ENCODE data around the gene TARDBP. TPM values are rescaled to one million over a fixed set of nuclear protein-coding genes. Genes with fewer than 3 reads are reported as not detected.

Gene TARDBP
- polyA plus RNA-seq, 1 donor from 2014 or later, result 129 TPM

- Histone ChIP-seq H3K9ac (ENCODE audit: low read length) (no peak overlapping the region), H3K4me2 (ENCODE audit: low read length) (no peak overlapping the region), H3K79me2 (replicated peaks; ENCODE audit: insufficient read depth, low read length) (peaks cover 7% of the 10 kb centered on the region), H3K9me2 (ENCODE audit: insufficient read depth, low read length) (no peaks in the 10 kb centered on the region), H3K4me3 (ENCODE audit: low read length) (no peak overlapping the region), H3K9me3 (ENCODE audit: low read length) (no peaks in the 10 kb centered on the region), H3K27ac (ENCODE audit: low read length) (no peak overlapping the region), H2AFZ (ENCODE audit: low read depth, low read length) (no peak overlapping the region), H4K20me1 (ENCODE audit: insufficient read depth) (no peaks in the 10 kb centered on the region), H3K27me3 (ENCODE audit: insufficient read depth, low read depth, low read length) (no peaks in the 10 kb centered on the region), H3F3A (ENCODE audit: insufficient read depth, low read length, poor library complexity, severe bottlenecking) (no peaks in the 10 kb centered on the region), H3K36me3 (ENCODE audit: insufficient read depth, low read length) (no peaks in the 10 kb centered on the region)
- TF ChIP-seq EZH2 (IDR thresholded peaks at IDR 0.05; ENCODE audit: borderline replicate concordance, insufficient read depth, low read length, poor library complexity, severe bottlenecking) (no peak), RAD21 (conservative IDR thresholded peaks at IDR 0.05) (no peak), SMC3 (conservative IDR thresholded peaks at IDR 0.05; ENCODE audit: poor library complexity) (no peak), MXI1 (conservative IDR thresholded peaks at IDR 0.05; ENCODE audit: poor library complexity, severe bottlenecking) (no peak), TAF1 (IDR thresholded peaks at IDR 0.05; ENCODE audit: low read depth) (no peak), POLR2AphosphoS5 (IDR thresholded peaks at IDR 0.05) (no peak), EP300 (conservative IDR thresholded peaks at IDR 0.05; ENCODE audit: poor library complexity, severe bottlenecking) (no peak), REST (IDR thresholded peaks at IDR 0.05; ENCODE audit: borderline replicate concordance) (no peak)
- TF ChIP-seq, protein P1, sequence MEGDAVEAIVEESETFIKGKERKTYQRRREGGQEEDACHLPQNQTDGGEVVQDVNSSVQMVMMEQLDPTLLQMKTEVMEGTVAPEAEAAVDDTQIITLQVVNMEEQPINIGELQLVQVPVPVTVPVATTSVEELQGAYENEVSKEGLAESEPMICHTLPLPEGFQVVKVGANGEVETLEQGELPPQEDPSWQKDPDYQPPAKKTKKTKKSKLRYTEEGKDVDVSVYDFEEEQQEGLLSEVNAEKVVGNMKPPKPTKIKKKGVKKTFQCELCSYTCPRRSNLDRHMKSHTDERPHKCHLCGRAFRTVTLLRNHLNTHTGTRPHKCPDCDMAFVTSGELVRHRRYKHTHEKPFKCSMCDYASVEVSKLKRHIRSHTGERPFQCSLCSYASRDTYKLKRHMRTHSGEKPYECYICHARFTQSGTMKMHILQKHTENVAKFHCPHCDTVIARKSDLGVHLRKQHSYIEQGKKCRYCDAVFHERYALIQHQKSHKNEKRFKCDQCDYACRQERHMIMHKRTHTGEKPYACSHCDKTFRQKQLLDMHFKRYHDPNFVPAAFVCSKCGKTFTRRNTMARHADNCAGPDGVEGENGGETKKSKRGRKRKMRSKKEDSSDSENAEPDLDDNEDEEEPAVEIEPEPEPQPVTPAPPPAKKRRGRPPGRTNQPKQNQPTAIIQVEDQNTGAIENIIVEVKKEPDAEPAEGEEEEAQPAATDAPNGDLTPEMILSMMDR (IDR thresholded peaks at IDR 0.05; ENCODE audit: poor library complexity, severe bottlenecking), result no peak
Measured at GRCh38 chr1:11055676-11056075, 43.2 kb downstream of the TARDBP start.

DNA sequence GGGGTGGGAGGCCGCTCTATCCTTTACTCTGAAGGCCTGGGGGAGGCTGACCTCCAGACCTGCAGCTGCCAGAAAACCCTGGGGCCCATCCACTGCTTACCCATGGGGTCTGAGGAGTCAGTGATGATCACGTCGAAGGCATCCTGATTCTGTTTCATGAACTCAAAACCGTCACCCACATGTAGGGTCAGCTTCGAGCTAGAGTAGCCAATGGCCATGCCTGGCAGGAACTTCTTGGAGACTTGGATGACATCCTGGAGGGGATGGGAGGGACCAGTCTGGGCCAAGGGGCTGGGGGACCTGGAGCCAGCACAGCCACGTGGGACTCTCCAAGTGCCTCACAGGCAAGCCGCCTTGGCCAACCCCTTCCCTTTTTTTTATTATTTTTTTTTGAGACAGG lies 44.0 kb downstream of the TARDBP start:
- H3K9ac ChIP-seq (ENCODE audit: low read length), result no peak overlapping the region
- H3K36me3 ChIP-seq (ENCODE audit: insufficient read depth, low read length), result no peaks in the 10 kb centered on the region
- no peak overlapping the region for H3K4me2 ChIP-seq (ENCODE audit: low read length)
- H4K20me1 ChIP-seq (ENCODE audit: insufficient read depth), result no peaks in the 10 kb centered on the region
- H2AFZ ChIP-seq (ENCODE audit: low read depth, low read length), result no peak overlapping the region
- H3F3A ChIP-seq (ENCODE audit: insufficient read depth, low read length, poor library complexity, severe bottlenecking), result no peaks in the 10 kb centered on the region
- H3K4me3 ChIP-seq (ENCODE audit: low read length), result no peak overlapping the region
- no peaks in the 10 kb centered on the region for H3K9me3 ChIP-seq (ENCODE audit: low read length)
- H3K27me3 ChIP-seq (ENCODE audit: insufficient read depth, low read depth, low read length), result no peaks in the 10 kb centered on the region
- no peak for TF ChIP-seq EP300 (conservative IDR thresholded peaks at IDR 0.05; ENCODE audit: poor library complexity, severe bottlenecking)
- TF ChIP-seq SMC3 (conservative IDR thresholded peaks at IDR 0.05; ENCODE audit: poor library complexity), result no peak
- no peak for TF ChIP-seq EZH2 (IDR thresholded peaks at IDR 0.05; ENCODE audit: borderline replicate concordance, insufficient read depth, low read length, poor library complexity, severe bottlenecking)
- no peak for TF ChIP-seq TAF1 (IDR thresholded peaks at IDR 0.05; ENCODE audit: low read depth)
- TF ChIP-seq MXI1 (conservative IDR thresholded peaks at IDR 0.05; ENCODE audit: poor library complexity, severe bottlenecking), result no peak
- H3K79me2 ChIP-seq (replicated peaks; ENCODE audit: insufficient read depth, low read length), result peaks cover 7% of the 10 kb centered on the region
- no peak overlapping the region for H3K27ac ChIP-seq (ENCODE audit: low read length)
- no peaks in the 10 kb centered on the region for H3K9me2 ChIP-seq (ENCODE audit: insufficient read depth, low read length)

All from neural cell (in vitro differentiated cells).